OCI-LY1 (cell line): ENCODE data around the gene SNRPD1.

ENCODE experiments used
- EZH2 ChIP-seq: fragments of 200-600 bp; sonication (generic), shearing (Covaris generic); IDR thresholded peaks from 2 replicates; pipeline ENCODE4 v1.8.0; 2017; ENCODE audit warnings: borderline replicate concordance, mixed run types, mild to moderate bottlenecking, antibody characterized with exemption, low read length, moderate library complexity, mixed read lengths
- TF ChIP-seq, protein P1 (sequence below): fragments of 200-600 bp; sonication (generic), shearing (Covaris generic); IDR thresholded peaks from 2 replicates; pipeline ENCODE4 v1.5.1; 2017; ENCODE audit warnings: mild to moderate bottlenecking, antibody characterized with exemption, low read length, moderate library complexity, mixed read lengths

DNA sequence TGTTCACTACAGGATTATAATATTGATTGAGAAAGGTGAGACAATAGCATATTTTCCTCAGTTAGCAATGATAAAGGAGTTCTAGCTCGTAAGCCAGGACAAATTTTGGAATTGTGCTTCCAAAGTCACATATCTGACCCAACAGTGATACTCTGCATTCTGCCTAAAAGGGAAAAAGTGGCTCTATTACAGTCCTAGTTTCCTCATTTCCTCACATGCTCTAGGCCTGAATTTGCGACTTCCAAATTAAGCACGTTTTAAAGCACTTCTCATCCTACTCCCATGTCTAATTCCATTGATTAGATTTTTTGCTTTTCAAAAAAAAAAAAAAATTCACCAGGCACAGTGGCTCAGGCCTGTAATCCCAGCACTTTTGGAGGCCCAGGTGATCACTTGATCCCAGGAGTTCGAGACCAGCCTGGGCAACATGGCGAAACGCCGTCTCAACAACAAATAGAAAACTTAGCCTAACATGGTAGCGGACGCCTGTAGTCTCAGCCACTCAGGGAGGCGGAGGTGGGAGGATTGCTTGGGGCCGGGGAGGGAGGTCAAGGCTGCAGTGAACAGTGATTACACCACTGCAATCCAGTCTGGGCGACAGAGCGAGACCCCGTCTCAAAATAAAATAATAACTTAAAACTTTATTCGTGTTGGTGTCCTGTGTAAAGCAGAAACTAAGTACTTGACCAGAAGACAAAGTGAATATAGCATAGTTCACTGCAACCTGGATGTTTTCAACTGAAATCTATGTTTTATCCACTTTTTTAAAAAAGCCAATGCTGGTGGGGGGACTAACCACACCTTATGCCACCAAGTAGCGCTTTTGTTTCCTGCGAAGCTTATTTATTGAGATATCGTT lies 13.2 kb upstream of the SNRPD1 start:
- TF ChIP-seq, protein P1, sequence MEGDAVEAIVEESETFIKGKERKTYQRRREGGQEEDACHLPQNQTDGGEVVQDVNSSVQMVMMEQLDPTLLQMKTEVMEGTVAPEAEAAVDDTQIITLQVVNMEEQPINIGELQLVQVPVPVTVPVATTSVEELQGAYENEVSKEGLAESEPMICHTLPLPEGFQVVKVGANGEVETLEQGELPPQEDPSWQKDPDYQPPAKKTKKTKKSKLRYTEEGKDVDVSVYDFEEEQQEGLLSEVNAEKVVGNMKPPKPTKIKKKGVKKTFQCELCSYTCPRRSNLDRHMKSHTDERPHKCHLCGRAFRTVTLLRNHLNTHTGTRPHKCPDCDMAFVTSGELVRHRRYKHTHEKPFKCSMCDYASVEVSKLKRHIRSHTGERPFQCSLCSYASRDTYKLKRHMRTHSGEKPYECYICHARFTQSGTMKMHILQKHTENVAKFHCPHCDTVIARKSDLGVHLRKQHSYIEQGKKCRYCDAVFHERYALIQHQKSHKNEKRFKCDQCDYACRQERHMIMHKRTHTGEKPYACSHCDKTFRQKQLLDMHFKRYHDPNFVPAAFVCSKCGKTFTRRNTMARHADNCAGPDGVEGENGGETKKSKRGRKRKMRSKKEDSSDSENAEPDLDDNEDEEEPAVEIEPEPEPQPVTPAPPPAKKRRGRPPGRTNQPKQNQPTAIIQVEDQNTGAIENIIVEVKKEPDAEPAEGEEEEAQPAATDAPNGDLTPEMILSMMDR = no peak
- no peak for TF ChIP-seq EZH2
